IMR-90 (cell line): Measurements from ENCODE around the gene HERC4. TPM values are rescaled to one million over a fixed set of nuclear protein-coding genes. Genes with fewer than 3 reads are reported as not detected.

Experiments
- ATAC-seq: fragments of 200-7000 bp; cut with Tn5 transposase; 2 replicates; pipeline ENCODE4 v1.9.1; 2020; ENCODE audit warnings: low read depth, mild to moderate bottlenecking, moderate library complexity
- Bru-seq: library from RNA; stranded (reverse); fragments of 400-500 nt; gene quantifications from one replicate; lab custom pipeline; 2021; lab: Mats Ljungman, UMichigan
- BruChase-seq, 2 experiments: library from RNA; stranded (reverse); fragments of 400-500 nt; gene quantifications; one replicate each; lab custom pipeline; 2021; lab: Mats Ljungman, UMichigan
- BruUV-seq: library from RNA; stranded (reverse); fragments of 400-500 nt; replicated peaks from 2 replicates; lab custom pipeline; 2021; lab: Mats Ljungman, UMichigan
- CTCF ChIA-PET: fragments of 300-600 bp; formaldehyde crosslinking; extraction: SDS; loops from one replicate; lab custom pipeline; 2021; ENCODE audit warnings: antibody characterized with exemption; lab: Yijun Ruan, JAX
- POLR2A ChIA-PET: fragments of 300-600 bp; sonication (Branson Sonifier 250); formaldehyde crosslinking; loops from one replicate; lab custom pipeline; 2022; ENCODE audit warnings: antibody characterized with exemption; ENCODE audit not compliant: unreplicated experiment; lab: Charles Lee
- DNase-seq: peaks from one replicate; pipeline ENCODE4 v3.0.0; 2013
- H2AFZ ChIP-seq: replicated peaks from 2 replicates; pipeline ENCODE3; 2013; ENCODE audit warnings: low read length, mild to moderate bottlenecking; ENCODE audit not compliant: poor library complexity
- H2AK5ac ChIP-seq: 2 replicates; pipeline ENCODE4 v1.6.1; 2013; ENCODE audit warnings: low read depth, low read length, inconsistent platforms
- H2AK9ac ChIP-seq: replicated peaks from 2 replicates; pipeline ENCODE3; 2013; ENCODE audit warnings: mild to moderate bottlenecking, low read depth, low read length, moderate library complexity; ENCODE audit not compliant: poor library complexity
- H2BK120ac ChIP-seq: 2 replicates; pipeline ENCODE4 v1.6.1; 2013; ENCODE audit warnings: low read depth, low read length, inconsistent platforms
- H2BK15ac ChIP-seq: 3 replicates; pipeline ENCODE4 v1.6.1; 2013; ENCODE audit warnings: low read depth, low read length, inconsistent platforms
- H2BK20ac ChIP-seq: 2 replicates; pipeline ENCODE4 v1.6.1; 2013; ENCODE audit warnings: low read depth, mild to moderate bottlenecking, inconsistent platforms, low read length, moderate library complexity
- H2BK5ac ChIP-seq: 2 replicates; pipeline ENCODE4 v1.6.1; 2013; ENCODE audit warnings: mild to moderate bottlenecking, low read depth, low read length, inconsistent platforms; ENCODE audit not compliant: poor library complexity, severe bottlenecking
- H3K14ac ChIP-seq: replicated peaks from 2 replicates; pipeline ENCODE4 v1.6.1; 2013; ENCODE audit warnings: low read depth, low read length, inconsistent platforms
- H3K18ac ChIP-seq: 2 replicates; pipeline ENCODE4 v1.6.1; 2013; ENCODE audit warnings: low read depth, low read length, control low read depth
- H3K23ac ChIP-seq: 2 replicates; pipeline ENCODE4 v1.6.1; 2013; ENCODE audit warnings: low read depth, low read length, inconsistent platforms
- H3K27ac ChIP-seq: 2 replicates; pipeline ENCODE4 v1.5.1; 2013; ENCODE audit warnings: mild to moderate bottlenecking, control low read depth, low read length; ENCODE audit not compliant: insufficient read depth
- H3K27me3 ChIP-seq: 2 replicates; pipeline ENCODE4 v1.6.1; 2013; ENCODE audit warnings: low read length; ENCODE audit not compliant: control insufficient read depth, insufficient read depth
- H3K36me3 ChIP-seq: 2 replicates; pipeline ENCODE4 v1.6.1; 2013; ENCODE audit warnings: low read length, mixed read lengths; ENCODE audit not compliant: control insufficient read depth, insufficient read depth
- H3K4ac ChIP-seq: 2 replicates; pipeline ENCODE4 v1.6.1; 2013; ENCODE audit warnings: low read depth, low read length, inconsistent platforms
- H3K4me1 ChIP-seq: 2 replicates; pipeline ENCODE4 v1.6.1; 2013; ENCODE audit warnings: low read length, mixed read lengths; ENCODE audit not compliant: control insufficient read depth, insufficient read depth
- H3K4me2 ChIP-seq: 2 replicates; pipeline ENCODE4 v1.6.1; 2013; ENCODE audit warnings: low read depth, mild to moderate bottlenecking, control low read depth, low read length, moderate library complexity
- H3K4me3 ChIP-seq: 2 replicates; pipeline ENCODE4 v1.5.1; 2013; ENCODE audit warnings: low read depth, mild to moderate bottlenecking, control low read depth, low read length, moderate library complexity; ENCODE audit not compliant: insufficient read depth
- H3K56ac ChIP-seq: 2 replicates; pipeline ENCODE4 v1.6.1; 2013; ENCODE audit warnings: low read length, inconsistent platforms; ENCODE audit not compliant: insufficient read depth; ENCODE audit errors: extremely low read depth
- H3K79me1 ChIP-seq, 2 experiments: 2 replicates each; pipeline ENCODE4 v1.6.1; 2013; ENCODE audit warnings: low read length in 2 of 2, inconsistent platforms in 1 of 2, low read depth in 1 of 2
- H3K9ac ChIP-seq: 2 replicates; pipeline ENCODE4 v1.6.1; 2013; ENCODE audit warnings: low read depth, low read length, control low read depth
- H3K9me1 ChIP-seq: 2 replicates; pipeline ENCODE4 v1.6.1; 2013; ENCODE audit warnings: low read length, inconsistent platforms; ENCODE audit not compliant: insufficient read depth
- H3K9me3 ChIP-seq: 2 replicates; pipeline ENCODE4 v1.6.1; 2013; ENCODE audit warnings: low read length; ENCODE audit not compliant: control insufficient read depth, insufficient read depth
- H4K20me1 ChIP-seq: 2 replicates; pipeline ENCODE4 v1.6.1; 2013; ENCODE audit warnings: low read length, inconsistent platforms; ENCODE audit not compliant: insufficient read depth
- H4K5ac ChIP-seq: 2 replicates; pipeline ENCODE4 v1.6.1; 2013; ENCODE audit warnings: mild to moderate bottlenecking, low read depth, low read length, control low read depth
- H4K8ac ChIP-seq, 2 experiments: 2 replicates each; pipeline ENCODE4 v1.6.1; 2013; ENCODE audit warnings: low read depth in 2 of 2, low read length in 2 of 2, control low read depth in 1 of 2, inconsistent platforms in 1 of 2
- H4K91ac ChIP-seq: 2 replicates; pipeline ENCODE4 v1.6.1; 2013; ENCODE audit warnings: low read depth, low read length, inconsistent platforms; ENCODE audit not compliant: insufficient read depth
- CEBPB ChIP-seq: IDR thresholded peaks from 2 replicates; pipeline ENCODE4 v1.6.1; 2012; ENCODE audit warnings: low read depth, low read length, improper control_type of control experiment
- CHD1 ChIP-seq: IDR thresholded peaks from 2 replicates; pipeline ENCODE4 v1.6.1; 2012; ENCODE audit warnings: low read depth, low read length, improper control_type of control experiment
- ELK1 ChIP-seq: fragments of 150-350 bp; IDR thresholded peaks from 2 replicates; pipeline ENCODE4 v1.6.1; 2016; ENCODE audit warnings: low read depth, mild to moderate bottlenecking, low read length, moderate library complexity, borderline replicate concordance
- FOS ChIP-seq: fragments of 150-350 bp; IDR thresholded peaks from 2 replicates; pipeline ENCODE4 v1.6.1; 2016; ENCODE audit warnings: low read depth, low read length
- MAFK ChIP-seq: IDR thresholded peaks from 2 replicates; pipeline ENCODE4 v1.6.1; 2012; ENCODE audit warnings: low read depth, low read length, improper control_type of control experiment
- MAZ ChIP-seq: IDR thresholded peaks from 2 replicates; pipeline ENCODE4 v1.6.1; 2012; ENCODE audit warnings: low read depth, mild to moderate bottlenecking, low read length, improper control_type of control experiment, moderate library complexity, borderline replicate concordance
- MXI1 ChIP-seq: IDR thresholded peaks from 2 replicates; pipeline ENCODE4 v1.6.1; 2012; ENCODE audit warnings: low read depth, mild to moderate bottlenecking, low read length, moderate library complexity, borderline replicate concordance
- NFE2L2 ChIP-seq: fragments of 150-350 bp; IDR thresholded peaks from 2 replicates; pipeline ENCODE4 v1.6.1; 2016; ENCODE audit warnings: low read depth, mild to moderate bottlenecking, low read length
- POLR2A ChIP-seq: IDR thresholded peaks from 2 replicates; pipeline ENCODE4 v1.6.1; 2012; ENCODE audit warnings: mild to moderate bottlenecking, low read depth, low read length
- RAD21 ChIP-seq: IDR thresholded peaks from 2 replicates; pipeline ENCODE4 v1.6.1; 2012; ENCODE audit warnings: low read length, improper control_type of control experiment
- RCOR1 ChIP-seq: IDR thresholded peaks from 2 replicates; pipeline ENCODE4 v1.6.1; 2012; ENCODE audit warnings: mild to moderate bottlenecking, low read length, improper control_type of control experiment; ENCODE audit not compliant: insufficient replicate concordance
- RFX5 ChIP-seq: IDR thresholded peaks from 2 replicates; pipeline ENCODE4 v1.8.0; 2012; ENCODE audit warnings: low read depth, mild to moderate bottlenecking, low read length, moderate library complexity
- SMC3 ChIP-seq: fragments of 150-350 bp; IDR thresholded peaks from 2 replicates; pipeline ENCODE4 v1.6.1; 2016; ENCODE audit warnings: low read depth, mild to moderate bottlenecking, antibody characterized with exemption, low read length, moderate library complexity
- WGBS, 2 experiments: methylation state at CpG; one replicate each; pipeline versions ENCODE4 v1.1.5 to v1.1.7; 2013; ENCODE audit warnings: missing lambda C conversion rate in 2 of 2; ENCODE audit not compliant: insufficient read length in 1 of 2; ENCODE audit errors: extremely low coverage in 2 of 2; 5-methylcytosine and 5-hydroxymethylcytosine counted together
- dilution Hi-C: fragments of 300-500 bp; cut with HindIII; formaldehyde crosslinking; loops from one replicate; pipeline ENCODE4 v1.14.3; 2018; ENCODE audit warnings: low sequenced_read_pairs; ENCODE audit not compliant: unreplicated experiment
- in situ Hi-C: fragments of 300-500 bp; cut with MboI; formaldehyde crosslinking; loops from 3 replicates; pipeline ENCODE4 v1.14.3; 2019; ENCODE audit warnings: low sequenced_read_pairs, inconsistent platforms, mixed read lengths
- intact Hi-C: fragments of 100-400 bp; cut with micrococcal nuclease; formaldehyde crosslinking; loops from 2 replicates; pipeline ENCODE4 v1.10.0; 2022
- long read RNA-seq: library from polyadenylated mRNA; unstranded; transcript quantifications from one replicate; pipeline ENCODE4 v2.0.0, GENCODE V29; 2021; ENCODE audit not compliant: unreplicated experiment
- polyA plus RNA-seq, 3 experiments: library from polyadenylated mRNA; depleted of rRNA; stranded (reverse); fragments of >200 nt; gene quantifications; 2 replicates each; pipeline ENCODE4 v1.2.3, GENCODE V29; 2012; ENCODE audit warnings: low replicate concordance in 1 of 3
- total RNA-seq: library from RNA; depleted of rRNA; stranded (reverse); fragments of >200 nt; gene quantifications from 2 replicates; pipeline ENCODE4 v1.2.3, GENCODE V29; 2012; rRNA removed
- TF ChIP-seq, protein P1 (sequence below): fragments of 150-350 bp; IDR thresholded peaks from 2 replicates; pipeline ENCODE4 v1.6.1; 2017; ENCODE audit warnings: mild to moderate bottlenecking, antibody characterized with exemption, low read length, low read depth

Gene HERC4
- 92.8 and 177 TPM in 2 replicates for total RNA-seq
- polyA plus RNA-seq (2012; rRNA removed): 46.1 and 66.6 TPM in 2 replicates
- polyA plus RNA-seq (2012; cell fraction: cytosol; rRNA removed): 4.9 and 7.2 TPM in 2 replicates
- polyA plus RNA-seq (2012; cell fraction: nucleus; rRNA removed; ENCODE audit: low replicate concordance): 16.7 and 91.2 TPM in 2 replicates
- Bru-seq, nascent RNA: percentile 98 among the genes with signal in this experiment
- BruChase-seq, experiment 1, labeled RNA remaining after a 6-hour chase: percentile 99 among the genes with signal in this experiment
- BruChase-seq, experiment 2, labeled RNA remaining after a 2-hour chase: percentile 99 among the genes with signal in this experiment
- long read RNA-seq, full-length matches to known transcripts: 87 of 162 reads
- long read RNA-seq, partial matches to known transcripts: 22 of 162 reads
- long read RNA-seq, other reads (novel, unspliced or antisense): 53 of 162 reads

GRCh38 chr10:68074775-68075549 lies at the start of gene HERC4:
Gene HERC4, minus strand, starts transcription at chr10:68075283. Its CDS starts 2,175 bp downstream, at chr10:68073108.
- peak within 1 kb of the TSS; percentile 96 to 99 for H4K8ac ChIP-seq
- peak within 1 kb of the TSS; percentile 87 for H2BK120ac ChIP-seq
- peak within 1 kb of the TSS; percentile 98 for H3K9ac ChIP-seq
- peaks cover 5% of the 10 kb centered on the region for H3K36me3 ChIP-seq
- peak within 1 kb of the TSS; percentile 99 for H3K14ac ChIP-seq
- peaks cover 4 to 10% of the 10 kb centered on the region in 2 experiments; a peak in 3 of 4 replicates for H3K79me1 ChIP-seq
- H3K27ac ChIP-seq: peak within 1 kb of the TSS; percentile 98
- peak within 1 kb of the TSS; percentile 78 for H2BK20ac ChIP-seq
- no TSS peak for BruUV-seq
- H2BK5ac ChIP-seq: peak within 1 kb of the TSS; percentile 93
- H2AK9ac ChIP-seq: peak within 1 kb of the TSS; percentile 95
- CTCF ChIA-PET: interaction anchor here (1.2 kb wide), 1 partner anchor 138 kb away, joined by 5 read pairs; no protein-coding TSS in a partner anchor
- peak; percentile 92 for DNase-seq
- peak within 1 kb of the TSS; percentile 95 for H3K4me2 ChIP-seq
- peaks cover 4% of the 10 kb centered on the region for H3K4me1 ChIP-seq
- peak within 1 kb of the TSS; percentile 94 for H2AFZ ChIP-seq
- peak within 1 kb of the TSS; percentile 55; the same call in 1 of the 3 replicates for H2BK15ac ChIP-seq
- peak within 1 kb of the TSS; percentile 88 for H3K4ac ChIP-seq
- intact Hi-C loops (loop anchor here (2.0 to 10.0 kb wide), 4 partner anchors 82 to 260 kb away; partner anchors contain the start of genes HNRNPH3, PBLD and SIRT1), in situ Hi-C loops (no loop called here), dilution Hi-C loops (no loop called here)
- H4K5ac ChIP-seq: peak within 1 kb of the TSS; percentile 99
- POLR2A ChIA-PET: no interaction called here
- peak within 1 kb of the TSS; percentile 77 for H2AK5ac ChIP-seq
- H4K20me1 ChIP-seq: peaks cover 21% of the 10 kb centered on the region
- peak within 1 kb of the TSS; percentile 92 for H3K18ac ChIP-seq
- H3K4me3 ChIP-seq: peak within 1 kb of the TSS; percentile 92
- no peaks in the 10 kb centered on the region for H3K27me3 ChIP-seq
- peak; percentile 94 for ATAC-seq
- H3K56ac ChIP-seq: peak within 1 kb of the TSS; percentile 98
- no peaks in the 10 kb centered on the region for H3K9me1 ChIP-seq
- H3K23ac ChIP-seq: peak within 1 kb of the TSS; percentile 99
- 1% methylated on average over 22 of the region's 64 CpGs; no CpG with 5 or more reads in 1 of the 2 experiments for WGBS, 2 experiments
- no peaks in the 10 kb centered on the region for H3K9me3 ChIP-seq
- peak within 1 kb of the TSS; percentile 95 for H4K91ac ChIP-seq
- no peak for TF ChIP-seq RCOR1
- peak; percentile 72; the same call in 1 of the 2 replicates for TF ChIP-seq MXI1
- TF ChIP-seq NFE2L2: no peak
- no peak for TF ChIP-seq RAD21
- TF ChIP-seq CEBPB: no peak
- peak; percentile 92 for TF ChIP-seq POLR2A
- TF ChIP-seq FOS: no peak
- no peak; the same call in none of the 2 replicates for TF ChIP-seq CHD1
- no peak for TF ChIP-seq ELK1
- no peak for TF ChIP-seq MAFK
- TF ChIP-seq SMC3: no peak
- TF ChIP-seq RFX5: no peak
- TF ChIP-seq, protein P1, sequence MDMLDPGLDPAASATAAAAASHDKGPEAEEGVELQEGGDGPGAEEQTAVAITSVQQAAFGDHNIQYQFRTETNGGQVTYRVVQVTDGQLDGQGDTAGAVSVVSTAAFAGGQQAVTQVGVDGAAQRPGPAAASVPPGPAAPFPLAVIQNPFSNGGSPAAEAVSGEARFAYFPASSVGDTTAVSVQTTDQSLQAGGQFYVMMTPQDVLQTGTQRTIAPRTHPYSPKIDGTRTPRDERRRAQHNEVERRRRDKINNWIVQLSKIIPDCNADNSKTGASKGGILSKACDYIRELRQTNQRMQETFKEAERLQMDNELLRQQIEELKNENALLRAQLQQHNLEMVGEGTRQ: 0 out of 2 replicates have a peak, but pooled peaks have one; percentile 27
- TF ChIP-seq MAZ: peak; percentile 94
